Parathyroid adenoma (tissue), 2 donors: Measurements from ENCODE around the gene SLC23A3.

Experiments used
- H2AFZ ChIP-seq: fragments of 300-600 bp; sonication (generic); one replicate; pipeline ENCODE4 v1.7.0; 2017; ENCODE audit warnings: antibody characterized with exemption, mild to moderate bottlenecking
- H3K27ac ChIP-seq: fragments of 300-600 bp; sonication (generic); one replicate; pipeline ENCODE4 v1.7.0; 2017
- H3K27me3 ChIP-seq: fragments of 300-600 bp; sonication (generic); one replicate; pipeline ENCODE4 v1.7.0; 2017; ENCODE audit warnings: low read length; ENCODE audit not compliant: control insufficient read depth, insufficient read depth
- H3K36me3 ChIP-seq: fragments of 300-600 bp; sonication (generic); one replicate; pipeline ENCODE4 v1.7.0; 2017; ENCODE audit warnings: low read length; ENCODE audit not compliant: control insufficient read depth, insufficient read depth
- H3K4me1 ChIP-seq: fragments of 300-600 bp; sonication (generic); one replicate; pipeline ENCODE4 v1.7.0; 2017; ENCODE audit warnings: control low read depth
- H3K4me2 ChIP-seq: fragments of 300-600 bp; sonication (generic); one replicate; pipeline ENCODE4 v1.7.0; 2017; ENCODE audit warnings: low read length
- H3K4me3 ChIP-seq: fragments of 300-600 bp; sonication (generic); one replicate; pipeline ENCODE4 v1.7.0; 2017; ENCODE audit warnings: low read depth, low read length
- H3K79me2 ChIP-seq: fragments of 300-600 bp; sonication (generic); one replicate; pipeline ENCODE4 v1.7.0; 2017; ENCODE audit warnings: control low read depth
- H3K9ac ChIP-seq: fragments of 300-600 bp; sonication (generic); one replicate; pipeline ENCODE4 v1.7.0; 2017; ENCODE audit warnings: mild to moderate bottlenecking
- H3K9me3 ChIP-seq: fragments of 300-600 bp; sonication (generic); one replicate; pipeline ENCODE4 v1.7.0; 2017; ENCODE audit warnings: low read length; ENCODE audit not compliant: control insufficient read depth
- CTCF ChIP-seq: fragments of 300-600 bp; sonication (generic); IDR thresholded peaks from one replicate; pipeline ENCODE4 v1.7.0; 2017; ENCODE audit warnings: antibody characterized with exemption, mild to moderate bottlenecking
- donor health status: primary hyperparathyroidism.

Gene SLC23A3

GRCh38 chr2:219149667-219150066 lies 20.2 kb downstream of the SLC23A3 start:
- Histone ChIP-seq H3K4me1 (no peaks in the 10 kb centered on the region), H2AFZ (no peak overlapping the region), H3K9me3 (no peaks in the 10 kb centered on the region), H3K9ac (no peak overlapping the region), H3K27me3 (no peaks in the 10 kb centered on the region), H3K27ac (no peak overlapping the region), H3K4me2 (no peak overlapping the region), H3K36me3 (no peaks in the 10 kb centered on the region), H3K79me2 (no peaks in the 10 kb centered on the region), H3K4me3 (no peak overlapping the region)
- TF ChIP-seq CTCF, result no peak

GRCh38 chr2:219142329-219142728 lies 27.5 kb downstream of the SLC23A3 start:
- Histone ChIP-seq H3K36me3 (no peaks in the 10 kb centered on the region), H3K4me2 (no peak overlapping the region), H3K9me3 (no peaks in the 10 kb centered on the region), H3K27ac (no peak overlapping the region), H3K79me2 (no peaks in the 10 kb centered on the region), H3K9ac (no peak overlapping the region), H3K4me3 (no peak overlapping the region), H3K27me3 (no peaks in the 10 kb centered on the region), H3K4me1 (no peaks in the 10 kb centered on the region), H2AFZ (no peak overlapping the region)
- no peak for TF ChIP-seq CTCF

GRCh38 chr2:219140722-219141121 lies 29.1 kb downstream of the SLC23A3 start:
- no peaks in the 10 kb centered on the region for H3K79me2 ChIP-seq
- no peak overlapping the region for H3K4me3 ChIP-seq
- H3K36me3 ChIP-seq, result no peaks in the 10 kb centered on the region

GRCh38 chr2:219133976-219134375 lies 35.9 kb downstream of the SLC23A3 start:
- no peak overlapping the region for H3K27ac ChIP-seq
- H3K79me2 ChIP-seq, result no peaks in the 10 kb centered on the region
- no peak overlapping the region for H3K9ac ChIP-seq
- H3K4me3 ChIP-seq, result no peak overlapping the region
- no peaks in the 10 kb centered on the region for H3K27me3 ChIP-seq
- H3K36me3 ChIP-seq, result no peaks in the 10 kb centered on the region
- H3K4me1 ChIP-seq, result no peaks in the 10 kb centered on the region
- H3K9me3 ChIP-seq, result no peaks in the 10 kb centered on the region
- H2AFZ ChIP-seq, result no peak overlapping the region
- TF ChIP-seq CTCF, result no peak
- H3K4me2 ChIP-seq, result no peak overlapping the region

More at GRCh38 chr2:219140722-219141121, 29.1 kb downstream of the SLC23A3 start:
- no peak overlapping the region for H2AFZ ChIP-seq
- no peak overlapping the region for H3K9ac ChIP-seq
- no peak for TF ChIP-seq CTCF
- H3K9me3 ChIP-seq, result no peaks in the 10 kb centered on the region
- no peaks in the 10 kb centered on the region for H3K27me3 ChIP-seq
- H3K4me1 ChIP-seq, result no peaks in the 10 kb centered on the region
- no peak overlapping the region for H3K4me2 ChIP-seq
- H3K27ac ChIP-seq, result no peak overlapping the region

GRCh38 chr2:219131744-219132143 lies 38.1 kb downstream of the SLC23A3 start:
- H3K4me1 ChIP-seq, result peaks cover 3% of the 10 kb centered on the region
- TF ChIP-seq CTCF, result no peak
- no peak overlapping the region for H3K27ac ChIP-seq

More at GRCh38 chr2:219131744-219132143, 38.1 kb downstream of the SLC23A3 start:
- no peaks in the 10 kb centered on the region for H3K79me2 ChIP-seq
- no peaks in the 10 kb centered on the region for H3K9me3 ChIP-seq
- H3K4me3 ChIP-seq, result no peak overlapping the region
- H3K36me3 ChIP-seq, result no peaks in the 10 kb centered on the region
- H3K27me3 ChIP-seq, result no peaks in the 10 kb centered on the region
- H3K4me2 ChIP-seq, result no peak overlapping the region
- no peak overlapping the region for H2AFZ ChIP-seq
- H3K9ac ChIP-seq, result no peak overlapping the region
